ENCODE data around the gene CLCN3. TPM values are rescaled to one million over a fixed set of nuclear protein-coding genes. Genes with fewer than 3 reads are reported as not detected.

CLCN3 gene
- total and polyA plus RNA-seq, 10 of the 15 experiments (the other 5 are each of a cell fraction or from before 2014, with no cell fraction given) = 4.0 to 22.8 (median 11.8) TPM

- peak; percentile 71; the same call in 1 of the 2 replicates for TF ChIP-seq MTA3 (IDR thresholded peaks at IDR 0.05; ENCODE audit: borderline replicate concordance, low read length)
- peak; percentile 83 for TF ChIP-seq YY1 (IDR thresholded peaks at IDR 0.05; ENCODE audit: low read depth, low read length)
- no peak for TF ChIP-seq YBX1 (IDR thresholded peaks at IDR 0.05)
- no peak for TF ChIP-seq ZNF274 (IDR thresholded peaks at IDR 0.05; ENCODE audit: insufficient read depth, insufficient read length)
- TF ChIP-seq KLF5 (IDR thresholded peaks at IDR 0.05; ENCODE audit: partially characterized antibody) = no peak
- no peak for TF ChIP-seq IRF5 (IDR thresholded peaks at IDR 0.05; ENCODE audit: borderline replicate concordance)
- no peak for TF ChIP-seq RB1 (IDR thresholded peaks at IDR 0.05; ENCODE audit: borderline replicate concordance)
- no peak for TF ChIP-seq MEF2A (IDR thresholded peaks at IDR 0.05; ENCODE audit: insufficient read depth, low read depth, low read length)
- no peak for TF ChIP-seq TAF1 (IDR thresholded peaks at IDR 0.05; ENCODE audit: borderline replicate concordance, low read depth, low read length)
- TF ChIP-seq IKZF1 (conservative IDR thresholded peaks at IDR 0.05) = no peak
- TF ChIP-seq STAT1 (conservative IDR thresholded peaks at IDR 0.05) = no peak
- TF ChIP-seq EED (IDR thresholded peaks at IDR 0.05; ENCODE audit: low read depth) = no peak
Measured at GRCh38 chr4:169619518-169619957, 840 bp upstream of the CLCN3 start (continued).

- DNase-seq (ENCODE audit: low read depth, low spot score) (no peak), FAIRE-seq (no peak), ATAC-seq (peak; percentile 8)
- in situ Hi-C loops (cut with MboI) = no loop called here
- peaks cover 55% of the 10 kb centered on the region for H3K79me2 ChIP-seq (ENCODE audit: control insufficient read depth, insufficient read depth, low read length)
- no peaks in the 10 kb centered on the region for H3K9me3 ChIP-seq (replicated peaks; ENCODE audit: control insufficient read depth, insufficient read depth, low read length)
- peak overlapping the region; percentile 98 for H3K9ac ChIP-seq (ENCODE audit: control insufficient read depth, insufficient read depth, low read length)
- intact Hi-C loops (cut with micrococcal nuclease; ENCODE audit: unreplicated experiment) = loop anchor here (2.0 to 5.0 kb wide), 3 partner anchors 40 to 401 kb away; no protein-coding TSS in a partner anchor
- no peaks in the 10 kb centered on the region for H3K27me3 ChIP-seq (replicated peaks in 1 of 2; ENCODE audit: control insufficient read depth in 2 of 2, insufficient read depth in 2 of 2, low read length in 1 of 2)
- H3K27ac ChIP-seq (ENCODE audit: control insufficient read depth, insufficient read depth) = peak overlapping the region; percentile 99
- 2% methylated on average over 14 of the region's 14 CpGs for WGBS (ENCODE audit: insufficient coverage, insufficient replicate concordance, low lambda C conversion rate, missing lambda C conversion rate)
- peak overlapping the region; percentile 75 for H3K4me2 ChIP-seq (ENCODE audit: control insufficient read depth, insufficient read depth)
- CTCF ChIA-PET = interaction anchor here (1.0 to 4.3 kb wide), 8 partner anchors 9 to 1316 kb away, joined by 3 to 27 read pairs (median 4); partner anchors contain the start of genes CBR4 and NEK1
- BruUV-seq (replicated peaks) = TSS peak; percentile 89
- no peaks in the 10 kb centered on the region for H4K20me1 ChIP-seq (ENCODE audit: control insufficient read depth, insufficient read depth)
- peak overlapping the region; percentile 90 for H3K4me3 ChIP-seq
- H2AFZ ChIP-seq (ENCODE audit: control insufficient read depth, low read depth, low read length) = peak overlapping the region; percentile 90
- SMC1A ChIA-PET (ENCODE audit: uncharacterized antibody, unreplicated experiment) = interaction anchor here (0.8 to 3.3 kb wide), 4 partner anchors 9 to 55 kb away, joined by 3 to 25 read pairs (median 12); partner anchors contain the start of gene NEK1
- RAD21 ChIA-PET (ENCODE audit: unreplicated experiment) = interaction anchor here (1.5 to 4.5 kb wide), 4 partner anchors 14 to 55 kb away, joined by 3 to 34 read pairs (median 4); no protein-coding TSS in a partner anchor
- TF ChIP-seq YY1 (IDR thresholded peaks at IDR 0.05; ENCODE audit: low read depth, low read length) = peak; percentile 50; the same call in 1 of the 2 replicates
- peak; percentile 15 for TF ChIP-seq HDAC6 (IDR thresholded peaks at IDR 0.05; ENCODE audit: unreplicated experiment)
- TF ChIP-seq JUNB (IDR thresholded peaks at IDR 0.05) = no peak
- 0 out of 2 replicates have a peak, but pooled peaks have one; percentile 8 for TF ChIP-seq NKRF (conservative IDR thresholded peaks at IDR 0.05)
- no peak for TF ChIP-seq NBN (IDR thresholded peaks at IDR 0.05)
- no peak for TF ChIP-seq POU2F2 (IDR thresholded peaks at IDR 0.05; ENCODE audit: borderline replicate concordance, low read depth, low read length)
- TF ChIP-seq ZBED1 (IDR thresholded peaks at IDR 0.05; ENCODE audit: borderline replicate concordance) = peak; percentile 80; the same call in 1 of the 2 replicates
- peak; percentile 7; the same call in 1 of the 2 replicates for TF ChIP-seq MLLT1 (IDR thresholded peaks at IDR 0.05)
- H3K36me3 ChIP-seq (ENCODE audit: control insufficient read depth in 2 of 2, insufficient read depth in 2 of 2, low read length in 1 of 2) = no peaks in the 10 kb centered on the region
- POLR2A ChIA-PET = interaction anchor here (0.6 to 3.5 kb wide), 7 partner anchors 8 to 150 kb away, joined by 3 to 26 read pairs (median 3); partner anchors contain the start of gene NEK1
- peaks cover 5% of the 10 kb centered on the region; the same call in 1 of the 2 replicates for H3K4me1 ChIP-seq (ENCODE audit: control insufficient read depth, insufficient read depth, low read length)
Measured at GRCh38 chr4:169620880-169621248, 486 bp downstream of the CLCN3 start.
